DMS153 treated with DMSO at 0.1 percent for 48 hours (cell line): ENCODE results near the gene IFITM1.
"Not testable (repeated sequence)": the region's sequence is repeated elsewhere in the genome, so short reads cannot be mapped to it uniquely, and the experiment has no call there.

ENCODE experiments used
- DNase-seq: peaks from one replicate; lab custom pipeline; 2025; ENCODE audit not compliant: unreplicated experiment; lab: John Stamatoyannopoulos, UW

The IFITM1 gene

DNA sequence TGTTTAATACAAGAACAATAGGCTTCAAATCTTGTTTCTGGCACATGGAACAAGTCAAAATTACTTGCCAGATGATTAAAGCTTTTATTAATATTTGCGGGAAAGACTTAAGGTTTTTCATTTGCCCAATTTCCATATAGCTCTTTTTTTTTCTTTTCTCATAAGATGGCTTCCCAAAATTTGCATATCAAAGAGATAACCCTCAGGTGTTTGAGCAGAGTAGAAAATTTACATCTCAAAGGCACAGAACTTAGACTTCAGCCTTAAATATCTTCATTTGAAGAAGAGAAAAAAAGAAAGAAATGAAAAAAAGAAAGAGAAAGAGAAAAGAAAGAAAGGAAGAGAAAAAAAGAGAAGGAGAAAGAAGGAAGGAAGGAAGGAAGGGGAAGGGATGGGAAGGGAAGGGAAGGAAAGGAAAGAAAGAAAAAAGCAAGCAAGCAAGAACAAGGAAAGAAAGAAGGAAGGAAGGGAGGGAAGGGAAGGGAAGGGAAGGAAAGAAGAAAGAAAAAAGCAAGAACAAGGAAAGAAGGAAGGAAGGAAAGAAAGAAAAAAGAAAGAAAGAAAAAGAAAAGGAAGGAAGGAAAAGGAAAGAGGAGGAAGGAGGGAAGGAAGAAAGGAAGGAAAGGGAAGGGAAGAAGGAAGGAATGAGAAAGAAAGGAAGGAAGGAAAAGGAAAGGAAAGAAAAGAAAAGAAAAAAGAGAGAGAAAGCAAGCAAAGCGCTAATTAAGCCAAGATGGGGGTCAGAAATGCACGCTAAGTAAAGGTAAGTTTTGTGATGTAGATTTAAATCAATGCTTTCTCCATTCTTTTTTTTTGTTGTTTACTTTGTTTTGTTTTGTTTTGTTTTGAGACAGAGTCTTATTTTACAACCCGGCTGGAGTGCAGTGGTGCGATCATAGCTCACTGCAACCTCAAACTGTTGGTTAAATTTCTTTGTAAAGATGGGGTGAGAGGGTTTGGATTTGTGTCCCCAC, 27.0 kb downstream of the IFITM1 start:
- no peak for DNase-seq

DNA sequence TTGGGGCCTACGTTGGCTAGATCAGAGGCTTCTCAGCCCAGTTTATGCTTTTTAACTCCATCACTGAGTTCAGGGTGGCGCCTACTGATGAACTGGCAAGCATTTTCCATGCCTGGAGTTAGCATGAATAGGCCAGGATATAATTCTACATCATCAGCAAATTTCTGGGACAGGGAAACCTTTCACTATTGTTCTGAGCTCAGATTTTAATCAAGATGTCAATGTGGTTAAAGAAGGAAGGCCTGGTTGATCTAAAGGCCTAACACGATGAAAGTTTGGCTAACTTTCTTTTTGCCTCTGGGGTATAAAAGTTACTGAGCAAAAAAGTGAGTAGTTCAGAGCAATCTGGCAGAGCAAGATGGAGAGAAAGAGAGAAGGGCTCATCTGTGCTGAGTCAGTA, 28.5 kb downstream of the IFITM1 start:
- DNase-seq = no peak

DNA sequence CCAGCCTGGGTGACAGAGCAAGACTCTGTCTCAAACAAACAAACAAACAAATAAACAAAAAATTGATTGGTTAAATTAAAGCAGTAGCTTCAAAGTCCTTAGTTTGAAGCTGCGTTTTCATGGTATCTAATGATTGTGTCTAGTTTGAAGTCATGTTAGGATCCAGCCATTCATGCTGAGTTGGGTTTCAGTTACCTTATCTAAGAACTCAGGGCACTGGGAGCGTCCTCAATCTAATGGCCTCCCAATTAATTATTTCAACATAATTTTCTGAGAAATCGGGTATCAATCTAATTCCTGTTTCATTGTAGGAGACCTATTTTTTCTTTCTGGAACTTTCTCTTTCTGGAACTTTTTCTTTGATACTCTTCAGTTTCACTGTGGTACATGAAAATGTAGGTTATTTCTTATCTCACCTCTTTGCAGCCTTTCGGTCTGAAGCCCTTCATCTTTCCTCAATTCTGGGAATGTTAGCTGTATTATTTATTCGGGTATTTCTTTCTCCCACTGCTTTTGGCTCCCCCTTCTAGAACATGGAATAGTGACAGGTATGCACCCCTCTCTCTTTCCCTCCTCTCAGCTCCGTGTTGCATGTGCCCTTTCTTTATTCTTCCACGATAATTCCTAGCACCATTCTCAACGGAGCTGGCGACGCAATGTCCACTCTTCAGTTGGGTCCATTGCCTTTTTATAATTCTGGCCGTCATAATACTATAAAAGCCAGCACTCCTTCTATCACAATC, 31.2 kb downstream of the IFITM1 start:
- DNase-seq = no peak

DNA sequence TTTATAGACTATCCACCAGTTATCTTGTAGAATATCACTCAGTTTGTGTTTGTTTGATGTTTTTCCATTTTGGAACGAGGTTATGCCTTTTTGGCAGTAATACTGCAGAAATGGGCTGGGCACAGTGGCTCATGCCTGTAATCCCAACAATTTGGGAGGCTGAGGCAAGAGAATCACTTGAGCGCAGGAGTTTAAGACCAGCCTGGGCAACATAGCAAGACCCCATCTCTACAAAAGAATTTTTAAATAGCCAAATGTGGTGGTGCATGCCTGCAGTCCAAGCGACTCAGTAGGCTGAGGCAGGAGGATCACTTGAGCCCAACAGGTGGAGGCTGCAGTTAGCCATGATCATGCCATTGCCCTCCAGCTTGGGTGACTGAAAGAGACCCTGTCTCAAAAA, 32.7 kb downstream of the IFITM1 start:
- DNase-seq = no peak

DNA sequence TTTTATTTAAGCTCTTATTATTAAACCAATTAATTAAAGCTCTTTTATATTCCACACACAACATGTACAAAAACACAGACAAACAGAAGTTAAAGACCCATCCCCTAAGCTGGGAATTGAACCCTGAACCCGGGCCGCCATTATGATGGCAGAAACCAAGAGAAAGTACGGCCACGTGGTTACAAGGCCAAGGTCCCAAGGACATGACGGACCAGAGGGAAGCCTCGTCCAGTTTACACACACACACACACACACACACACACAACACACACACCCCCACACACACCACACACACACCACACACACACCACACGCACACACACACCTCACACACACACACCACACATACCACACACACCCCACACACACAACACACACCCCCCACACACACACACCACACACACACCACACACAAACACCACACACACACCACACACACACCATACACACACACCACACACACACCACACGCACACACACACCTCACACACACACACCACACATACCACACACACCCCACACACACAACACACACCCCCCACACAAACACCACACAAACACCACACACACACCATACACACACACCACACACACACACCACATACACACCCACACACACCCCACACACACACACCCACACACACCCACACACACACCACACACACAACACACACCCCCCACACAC, 35.6 kb downstream of the IFITM1 start:
- not testable (repeated sequence) for DNase-seq

DNA sequence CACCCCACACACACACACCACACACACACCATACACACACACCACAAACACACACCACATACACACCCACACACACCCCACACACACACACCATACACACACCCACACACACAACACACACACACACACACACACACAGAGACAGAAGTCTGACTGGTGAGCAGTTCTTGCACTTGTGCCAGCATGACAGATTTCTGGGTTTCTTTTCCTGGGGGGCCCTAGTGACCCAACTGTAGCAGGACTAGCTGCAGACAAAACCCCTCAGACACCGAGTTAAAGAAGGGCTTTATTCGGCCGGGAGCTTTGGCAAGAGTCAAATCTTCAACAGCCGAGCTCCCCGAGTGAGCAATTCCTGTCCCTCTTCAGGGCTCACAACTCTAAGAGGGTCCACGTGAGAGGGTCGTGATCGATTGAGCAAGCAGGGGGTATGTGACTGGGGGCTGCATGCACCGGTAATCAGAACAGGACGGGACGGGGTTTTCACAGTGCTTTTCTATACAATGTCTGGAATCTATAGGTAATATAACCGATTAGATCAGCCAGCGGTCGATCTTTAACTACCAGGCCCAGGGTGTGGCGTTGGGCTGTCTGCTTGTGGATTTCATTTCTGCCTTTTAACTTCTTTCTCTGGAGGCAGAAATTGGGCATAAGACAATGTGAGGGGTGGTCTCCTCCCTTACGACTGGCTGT, 36.3 kb downstream of the IFITM1 start:
- not testable (repeated sequence) for DNase-seq

DNA sequence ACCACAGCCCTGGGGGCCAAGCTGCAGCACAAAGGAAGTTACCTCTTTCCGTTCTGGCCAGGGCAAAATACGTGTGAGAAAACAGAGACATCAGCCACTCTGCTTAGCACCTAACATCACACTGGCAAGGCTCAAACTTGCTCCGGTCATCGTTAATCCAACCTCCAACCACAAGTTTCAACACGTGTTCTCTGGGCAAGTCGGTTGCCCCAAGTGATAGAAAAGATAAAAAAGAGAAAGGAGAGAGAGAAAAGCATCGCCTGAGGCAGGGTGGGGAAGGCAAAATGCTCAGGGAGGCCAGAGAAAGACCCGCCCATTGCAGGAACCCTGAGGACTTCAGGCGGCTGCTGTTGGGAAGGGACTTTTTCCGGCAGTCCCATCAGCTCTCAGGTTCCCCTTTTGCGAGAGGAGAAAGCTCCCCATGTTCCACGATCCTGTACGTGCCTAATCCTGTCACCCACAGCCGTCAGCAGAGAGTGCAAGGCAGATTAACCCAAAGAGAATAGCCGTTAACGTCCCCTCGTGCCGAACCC, 36.9 kb downstream of the IFITM1 start:
- no peak for DNase-seq

DNA sequence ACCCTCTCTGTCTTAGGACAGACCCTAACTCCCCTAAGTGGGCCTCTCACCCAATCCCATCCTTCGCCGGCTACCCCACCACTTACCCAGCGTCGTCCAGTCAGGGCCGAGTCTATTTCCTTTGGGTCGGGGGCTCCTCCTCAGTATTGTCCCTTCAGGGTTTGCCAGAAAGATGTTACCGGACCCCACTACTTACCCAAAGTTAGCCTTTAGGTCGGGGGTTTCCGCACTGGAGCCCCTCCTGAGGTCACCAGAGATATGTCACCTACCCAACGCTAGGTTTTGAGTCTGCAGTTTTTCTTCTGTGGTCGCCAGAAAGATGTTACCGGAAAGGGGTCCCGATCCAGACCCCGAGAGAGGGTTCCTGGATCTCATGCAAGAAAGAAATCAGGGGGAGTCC, 37.6 kb downstream of the IFITM1 start:
- no peak for DNase-seq

DNA sequence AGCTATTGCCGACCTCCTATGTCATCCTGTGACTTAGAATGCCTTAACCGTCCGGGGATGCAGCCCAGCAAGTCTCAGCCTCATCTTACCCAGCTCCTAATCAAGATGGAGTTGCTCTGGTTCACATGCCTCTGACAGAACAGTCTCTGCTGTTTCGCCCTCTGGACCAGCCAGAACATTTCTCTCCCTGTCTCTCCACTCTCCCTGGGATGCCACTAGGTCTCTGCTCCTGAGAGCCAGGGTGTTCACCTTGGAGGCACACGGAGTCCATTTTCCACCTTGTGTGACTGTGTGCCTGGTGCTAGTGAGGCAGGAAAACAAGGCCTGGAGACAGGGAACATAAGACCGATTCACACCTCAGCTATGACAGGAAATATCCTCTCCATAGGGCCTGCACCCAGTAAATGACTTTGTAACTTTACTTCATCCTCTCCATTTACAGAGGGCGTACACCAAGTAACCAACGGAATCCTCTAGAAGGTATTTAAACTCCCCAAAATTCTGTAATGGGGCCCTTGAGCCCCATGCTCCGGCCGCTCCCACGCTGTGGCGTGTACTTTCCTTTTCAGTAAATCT, 38.7 kb downstream of the IFITM1 start:
- no peak for DNase-seq

DNA sequence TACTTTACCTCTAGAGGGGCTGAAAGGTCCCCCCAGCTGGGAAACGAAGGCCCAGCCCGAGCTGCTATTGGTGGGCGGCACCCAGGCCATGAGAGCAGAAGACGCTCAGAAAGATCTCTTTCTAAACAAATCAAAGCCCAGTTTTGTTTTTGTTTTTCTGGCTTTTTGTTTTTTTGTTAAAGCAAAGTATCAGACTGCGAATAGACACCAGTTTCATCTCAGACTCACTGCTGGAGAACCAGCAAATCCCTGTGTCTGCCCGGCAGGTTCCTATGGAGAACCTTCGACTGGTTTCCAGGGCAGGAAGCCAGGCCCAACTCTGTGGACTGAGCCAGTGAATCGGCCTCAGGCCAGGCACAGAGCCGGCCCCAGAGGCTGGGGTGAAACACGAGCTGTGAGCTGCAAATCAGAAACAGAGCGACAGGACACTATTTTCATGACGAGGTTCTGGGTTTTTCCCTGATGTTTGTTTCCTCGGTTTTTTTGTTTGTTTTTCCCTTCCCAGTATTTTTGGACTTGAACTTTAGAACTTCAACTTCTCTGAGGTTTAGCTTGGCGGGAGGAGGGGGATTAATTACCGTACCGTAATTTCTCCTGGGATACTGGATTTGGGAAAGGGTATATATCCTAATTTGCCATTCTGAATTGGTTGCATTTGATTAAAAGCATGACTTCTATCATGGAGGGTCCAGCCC, 39.5 kb downstream of the IFITM1 start:
- DNase-seq = no peak

DNA sequence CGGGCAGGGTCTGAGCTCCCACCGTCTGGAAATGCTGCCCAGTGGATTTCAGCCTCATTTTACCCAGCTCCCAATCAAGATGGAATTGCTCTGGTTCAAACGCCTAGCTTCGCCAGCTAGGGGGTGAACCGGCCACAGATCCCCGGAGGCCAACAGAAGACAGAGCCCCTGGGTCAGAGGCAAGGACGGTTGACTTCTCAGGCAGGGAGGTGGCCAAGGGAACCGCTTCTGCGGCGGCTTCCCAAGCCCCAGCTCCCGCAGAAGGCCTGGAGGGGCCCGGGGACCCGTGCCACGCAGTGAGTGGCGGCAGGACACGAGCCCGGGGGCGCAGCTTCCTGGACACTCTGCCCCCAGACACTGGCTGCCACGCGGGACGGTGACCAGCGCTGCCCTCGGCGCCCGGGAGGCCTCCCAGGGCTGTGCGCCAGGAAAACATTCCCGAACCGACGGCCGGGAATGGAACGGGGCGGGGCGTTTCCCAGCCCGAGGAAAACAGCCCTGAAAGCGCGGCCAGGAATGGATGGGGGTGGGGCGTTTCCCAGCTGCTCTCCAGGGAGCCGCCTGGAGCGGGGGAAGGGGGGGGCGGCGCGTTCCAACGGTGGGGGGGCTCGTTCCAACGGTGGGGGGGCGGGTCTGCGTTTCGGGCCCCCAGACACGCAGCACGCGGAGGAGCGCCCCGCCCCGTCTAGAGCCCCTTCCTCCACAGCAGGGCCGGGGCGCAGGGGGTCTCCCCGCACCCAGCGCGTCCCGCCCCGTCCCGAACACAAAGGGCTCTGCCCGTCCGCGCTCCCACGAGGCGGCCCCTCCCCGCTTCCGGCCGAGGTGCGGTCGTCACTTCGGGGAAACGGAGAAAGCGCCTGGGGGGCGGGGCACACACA, 42.0 kb downstream of the IFITM1 start:
- DNase-seq = peak; percentile 11

DNA sequence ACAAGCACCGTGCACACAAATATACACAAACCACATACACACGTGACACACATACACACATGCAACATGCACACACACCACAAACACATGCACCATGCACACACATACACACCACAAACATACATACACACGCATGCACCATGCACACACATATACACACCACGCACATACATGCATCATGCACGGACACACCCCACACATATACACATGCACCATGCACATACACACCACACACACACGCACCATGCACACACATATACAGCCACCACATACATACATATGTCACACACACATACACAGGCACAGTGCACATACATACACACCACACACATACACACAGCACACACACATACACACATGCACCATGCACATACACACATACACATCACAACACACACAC, 42.8 kb downstream of the IFITM1 start:
- no peak for DNase-seq

DNA sequence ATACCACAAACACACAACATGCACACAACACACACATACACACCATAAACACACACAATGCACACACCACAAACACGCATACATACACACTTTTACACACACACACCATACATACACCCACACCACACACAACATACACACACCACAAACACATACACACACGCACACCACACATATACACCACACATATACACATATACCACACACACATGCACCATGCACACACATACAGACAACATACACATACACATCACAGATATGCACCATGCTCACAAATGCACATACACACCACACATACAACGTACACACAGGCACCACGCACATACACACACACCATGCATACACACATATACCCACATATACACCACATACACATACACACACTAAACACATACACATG, 43.7 kb downstream of the IFITM1 start:
- no peak for DNase-seq

DNA sequence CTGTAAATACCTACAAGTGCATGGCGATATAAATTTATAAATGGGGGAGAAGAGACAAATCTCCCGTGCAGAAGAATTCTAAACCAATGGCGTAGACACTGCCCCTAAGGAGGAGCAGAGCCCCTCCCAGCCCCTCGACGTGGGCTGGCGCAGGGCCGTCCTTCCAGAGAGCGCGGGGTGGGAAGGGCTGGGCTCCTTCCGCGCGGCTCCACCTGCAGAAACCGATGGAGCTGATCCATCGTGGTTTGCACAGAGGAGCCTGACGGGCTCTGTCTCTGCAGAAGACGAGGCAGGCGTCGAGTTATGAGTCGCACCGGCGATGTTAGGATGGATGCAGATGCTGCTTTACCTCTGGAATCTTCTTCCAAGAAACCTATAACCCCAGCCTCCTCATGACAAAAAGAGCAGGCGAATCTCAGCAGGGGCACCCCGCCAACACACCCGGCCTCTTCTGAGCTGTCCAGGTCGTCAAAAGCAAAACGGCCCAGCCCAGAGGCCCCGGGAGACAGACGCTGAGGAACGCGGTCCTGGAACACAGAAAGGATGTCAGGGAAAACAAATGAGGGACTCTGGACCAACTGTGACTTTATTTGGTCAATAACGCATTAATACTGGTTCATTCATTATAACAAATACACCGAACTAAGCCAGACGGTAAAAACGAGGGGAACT, 44.4 kb downstream of the IFITM1 start:
- DNase-seq = no peak

DNA sequence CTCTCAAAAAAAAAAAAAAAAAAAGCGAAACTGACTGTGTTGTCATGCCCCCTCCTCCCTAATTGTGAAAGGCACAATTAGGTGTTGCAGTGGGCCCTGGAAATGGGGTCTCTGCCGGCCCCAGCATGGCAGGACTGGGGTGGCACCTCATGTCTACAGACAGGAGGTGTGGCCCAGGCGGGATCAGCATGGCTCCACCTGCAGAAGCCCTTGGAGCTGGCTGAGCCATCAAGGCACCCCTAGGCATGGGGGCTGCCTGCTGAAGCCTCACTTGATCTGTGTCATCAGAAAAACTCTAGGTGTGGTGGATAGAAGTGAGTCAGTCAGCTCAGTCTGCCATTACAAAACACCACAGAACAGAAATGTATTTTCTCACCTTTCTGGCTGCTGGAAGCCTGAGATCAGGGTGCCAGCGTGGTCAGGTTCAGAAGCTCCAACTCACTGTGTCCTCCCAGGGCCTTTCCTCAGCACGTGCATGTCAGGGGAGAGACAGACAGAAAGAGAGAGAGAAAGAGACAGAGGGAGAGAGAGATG, 45.4 kb downstream of the IFITM1 start:
- DNase-seq = no peak

DNA sequence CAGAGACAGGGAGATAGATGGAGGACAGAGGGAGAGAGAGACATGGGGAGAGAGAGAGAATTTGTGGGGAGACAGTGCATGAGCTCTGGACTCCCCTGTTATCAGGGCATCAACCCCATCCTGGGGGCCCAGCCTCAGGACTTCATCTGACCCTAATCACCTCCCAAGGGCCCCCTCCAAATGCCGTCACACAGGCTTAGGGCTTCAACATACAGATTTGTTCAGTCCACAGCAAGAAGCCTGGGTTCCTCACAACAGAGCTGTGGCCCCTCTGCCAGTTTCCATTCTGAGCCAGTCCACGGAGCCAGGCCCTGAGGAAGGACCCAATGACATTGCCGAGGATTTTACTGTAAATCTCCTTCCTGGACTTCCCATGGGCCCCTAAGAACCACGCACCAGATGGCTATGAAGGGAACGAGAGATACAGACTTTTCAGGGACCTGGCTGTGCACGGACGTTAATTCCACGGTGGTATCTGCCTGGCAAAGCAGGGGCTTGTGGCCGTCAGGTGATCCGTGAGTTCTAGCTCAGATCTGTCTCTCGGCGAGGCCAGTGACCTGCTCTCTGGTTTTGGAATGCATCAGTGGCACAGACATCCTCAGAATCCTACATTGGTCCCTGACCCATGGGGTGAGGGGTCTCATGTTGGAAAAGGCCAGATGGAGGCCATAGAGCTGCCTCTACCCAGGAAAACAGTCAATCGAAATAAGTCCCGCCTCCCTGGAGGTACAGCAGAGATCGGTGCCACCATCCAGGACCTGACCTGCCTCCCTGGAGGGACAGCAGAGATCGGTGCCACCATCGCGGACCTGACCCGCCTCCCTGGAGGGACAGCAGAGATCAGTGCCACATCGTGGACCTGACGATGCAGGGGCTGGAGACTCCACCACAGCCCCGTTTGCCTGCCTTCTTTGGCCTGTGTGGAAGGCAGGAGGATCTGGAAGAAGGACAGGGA, 46.8 kb downstream of the IFITM1 start:
- no peak for DNase-seq
